Epithelial cell of esophagus (primary cell): ENCODE results near the gene PPFIBP1.
A peak's percentile ranks its signal among the peaks of the same experiment; 100 is the strongest.

ENCODE experiments used
- DNase-seq: peaks from one replicate; pipeline ENCODE4 v3.0.0; 2010; ENCODE audit warnings: low read depth
- H3K4me3 ChIP-seq: 2 replicates; pipeline ENCODE4 v1.5.1; 2011; ENCODE audit warnings: mild to moderate bottlenecking, low read length, control low read depth
- TF ChIP-seq, protein P1 (sequence below): IDR thresholded peaks from 2 replicates; pipeline ENCODE4 v1.5.1; 2011; ENCODE audit warnings: low read depth, mild to moderate bottlenecking, low read length, control low read depth, inconsistent platforms; ENCODE audit not compliant: insufficient read depth; ENCODE audit errors: missing control alignments

The PPFIBP1 gene

DNA sequence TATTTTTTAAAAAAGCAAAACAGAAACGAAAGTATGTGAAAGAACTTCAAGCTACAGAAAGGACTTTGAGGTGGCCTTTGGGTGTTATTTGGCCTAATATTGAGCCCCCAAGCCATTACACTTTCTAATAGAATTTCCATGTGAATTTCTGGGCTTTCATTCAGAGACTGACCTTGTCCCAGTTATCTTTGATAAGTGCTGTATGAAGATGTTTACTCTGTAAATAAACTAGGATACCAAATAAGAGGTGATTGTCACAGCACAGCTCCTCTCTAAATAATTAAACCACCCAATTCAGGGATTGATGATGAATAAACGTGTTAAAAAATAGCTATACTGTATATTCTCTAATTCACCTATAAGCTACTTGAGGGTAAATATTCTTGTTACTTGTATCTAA lies 32.8 kb upstream of the PPFIBP1 start:
- TF ChIP-seq, protein P1, sequence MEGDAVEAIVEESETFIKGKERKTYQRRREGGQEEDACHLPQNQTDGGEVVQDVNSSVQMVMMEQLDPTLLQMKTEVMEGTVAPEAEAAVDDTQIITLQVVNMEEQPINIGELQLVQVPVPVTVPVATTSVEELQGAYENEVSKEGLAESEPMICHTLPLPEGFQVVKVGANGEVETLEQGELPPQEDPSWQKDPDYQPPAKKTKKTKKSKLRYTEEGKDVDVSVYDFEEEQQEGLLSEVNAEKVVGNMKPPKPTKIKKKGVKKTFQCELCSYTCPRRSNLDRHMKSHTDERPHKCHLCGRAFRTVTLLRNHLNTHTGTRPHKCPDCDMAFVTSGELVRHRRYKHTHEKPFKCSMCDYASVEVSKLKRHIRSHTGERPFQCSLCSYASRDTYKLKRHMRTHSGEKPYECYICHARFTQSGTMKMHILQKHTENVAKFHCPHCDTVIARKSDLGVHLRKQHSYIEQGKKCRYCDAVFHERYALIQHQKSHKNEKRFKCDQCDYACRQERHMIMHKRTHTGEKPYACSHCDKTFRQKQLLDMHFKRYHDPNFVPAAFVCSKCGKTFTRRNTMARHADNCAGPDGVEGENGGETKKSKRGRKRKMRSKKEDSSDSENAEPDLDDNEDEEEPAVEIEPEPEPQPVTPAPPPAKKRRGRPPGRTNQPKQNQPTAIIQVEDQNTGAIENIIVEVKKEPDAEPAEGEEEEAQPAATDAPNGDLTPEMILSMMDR = no peak
- no peak for DNase-seq
- H3K4me3 ChIP-seq = no peak overlapping the region

DNA sequence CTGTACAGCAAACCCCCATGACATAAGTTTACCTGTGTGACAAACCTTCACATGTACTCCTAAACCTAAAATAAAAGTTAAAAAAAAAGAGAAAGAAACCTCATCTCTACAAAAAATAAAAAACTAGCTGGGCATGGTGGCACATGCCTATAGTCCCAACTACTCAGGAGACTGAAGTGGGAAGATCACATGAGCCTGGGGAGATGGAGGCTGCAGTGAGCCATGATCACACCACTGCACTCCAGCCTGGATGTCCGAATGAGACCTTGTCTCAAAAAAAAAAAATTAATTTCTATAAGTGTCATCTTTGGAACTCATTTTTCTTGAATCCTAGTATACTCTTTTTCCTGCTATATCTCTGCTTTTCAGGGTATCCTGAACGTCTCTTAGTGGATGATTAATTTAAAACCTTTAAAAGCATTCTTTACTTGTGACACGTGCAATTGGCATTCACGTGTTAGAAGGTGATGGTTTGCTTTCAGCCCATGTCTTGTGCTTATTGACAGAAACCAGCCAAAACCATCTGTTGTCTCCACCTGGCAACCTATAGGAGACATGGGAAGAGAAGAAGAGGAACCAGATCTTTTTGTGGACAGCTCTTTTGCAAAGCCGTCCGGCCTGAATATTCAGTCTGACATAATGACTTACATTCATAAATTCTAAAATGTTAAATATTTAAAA lies 30.6 kb upstream of the PPFIBP1 start:
- no peak overlapping the region for H3K4me3 ChIP-seq
- DNase-seq = peak; percentile 34

DNA sequence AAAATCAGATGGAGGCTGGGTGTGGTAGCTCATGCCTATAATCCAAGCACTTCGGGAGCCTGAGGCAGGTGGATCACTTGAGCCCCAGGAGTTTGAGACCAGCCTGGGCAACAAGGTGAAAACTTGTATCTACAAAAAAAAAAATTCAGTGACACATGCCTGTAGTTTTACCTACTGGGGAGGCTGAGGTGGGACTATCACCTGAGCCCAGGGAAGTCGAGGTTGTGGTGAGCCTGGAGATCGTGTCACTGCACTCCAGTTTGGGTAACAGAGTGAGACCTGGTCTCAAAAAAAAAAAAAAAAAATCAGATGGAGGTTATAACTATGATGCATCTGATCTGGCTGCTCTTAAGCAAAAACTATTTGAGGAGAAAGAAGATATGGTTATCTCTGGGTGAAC lies 26.6 kb upstream of the PPFIBP1 start:
- DNase-seq = no peak
- H3K4me3 ChIP-seq = no peak overlapping the region
- TF ChIP-seq, protein P1 = no peak

More for the DNA sequence above, 30.6 kb upstream of the PPFIBP1 start:
- TF ChIP-seq, protein P1 = no peak

DNA sequence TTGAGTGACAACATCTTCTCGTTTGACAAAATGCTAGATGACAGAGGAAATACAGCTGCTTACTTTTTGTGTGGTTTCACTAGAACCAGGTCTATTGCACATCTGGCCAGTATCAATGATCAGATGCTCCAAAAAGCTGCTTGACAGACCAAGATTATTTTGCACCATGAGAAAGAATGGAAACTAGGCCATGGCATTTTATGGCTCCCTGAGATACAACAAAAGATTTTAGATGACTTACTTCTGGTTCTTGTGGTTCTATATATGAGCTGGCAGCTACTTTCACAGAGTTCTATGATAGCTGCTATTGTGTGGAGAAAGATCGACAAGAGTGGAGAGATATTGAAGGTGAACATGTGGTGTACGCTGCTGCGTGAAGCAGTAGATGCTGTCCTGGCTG lies 25.9 kb upstream of the PPFIBP1 start:
- DNase-seq = no peak
- TF ChIP-seq, protein P1 = no peak
- H3K4me3 ChIP-seq = no peak overlapping the region

DNA sequence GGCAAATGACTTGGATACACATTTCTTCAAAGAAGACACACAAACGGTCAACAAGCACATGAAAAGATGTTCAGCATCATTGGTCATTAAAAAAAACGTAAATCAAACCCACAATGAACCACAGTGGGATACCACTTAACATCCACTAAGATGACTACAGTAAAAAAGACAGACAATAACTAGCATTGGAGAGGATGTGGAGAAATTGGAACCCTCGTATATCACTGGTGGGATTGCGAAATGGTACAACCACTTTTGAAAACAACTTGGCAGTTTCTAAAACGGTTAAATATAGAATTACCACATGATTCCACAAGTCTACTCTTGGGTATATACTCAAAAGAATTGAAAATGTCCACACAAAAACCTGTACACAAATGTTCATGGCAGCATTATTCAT lies 25.2 kb upstream of the PPFIBP1 start:
- no peak for DNase-seq
- TF ChIP-seq, protein P1 = no peak
- H3K4me3 ChIP-seq = no peak overlapping the region

DNA sequence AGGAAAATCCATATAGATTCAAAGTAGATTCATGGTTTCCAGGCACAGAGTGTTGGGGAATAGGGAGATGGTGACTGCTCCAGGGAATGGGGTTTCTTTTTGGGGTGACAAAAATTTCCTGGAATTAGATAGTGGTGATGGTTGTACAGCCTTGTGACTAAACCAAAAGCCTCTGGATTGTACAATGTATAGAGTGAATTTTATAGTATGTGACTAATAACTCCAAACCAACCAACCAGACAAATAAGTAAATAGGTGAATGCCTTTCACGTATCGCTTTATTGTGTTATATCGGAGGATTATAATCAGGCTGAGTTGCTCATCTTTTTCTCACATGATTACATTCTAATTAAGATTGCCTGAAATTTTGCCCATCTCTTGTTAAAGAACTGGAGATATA lies 24.6 kb upstream of the PPFIBP1 start:
- TF ChIP-seq, protein P1 = no peak
- no peak overlapping the region for H3K4me3 ChIP-seq
- no peak for DNase-seq

DNA sequence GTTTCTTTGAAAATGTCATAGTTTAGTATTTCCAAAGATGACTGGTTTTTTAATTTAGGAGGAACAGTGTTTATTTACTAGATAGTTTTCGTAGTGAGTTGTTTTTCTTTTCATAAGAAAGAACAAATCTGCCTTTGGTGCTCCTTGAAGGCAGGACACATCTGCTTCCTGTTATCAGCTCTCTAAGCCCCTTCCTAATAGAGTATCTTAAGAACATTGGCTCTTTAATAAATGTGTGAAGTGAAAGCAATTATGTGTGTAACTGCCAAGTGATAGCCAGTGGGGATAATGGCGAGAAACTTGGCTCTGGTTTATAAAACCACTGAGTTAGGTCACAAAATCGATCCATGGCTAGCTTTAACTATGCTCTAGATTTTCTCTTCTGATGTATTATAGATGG lies 23.5 kb upstream of the PPFIBP1 start:
- TF ChIP-seq, protein P1 = no peak
- no peak overlapping the region for H3K4me3 ChIP-seq

More for the DNA sequence above, 23.5 kb upstream of the PPFIBP1 start:
- no peak for DNase-seq
